ENCODE results near the gene SNX15. TPM values are rescaled to one million over a fixed set of nuclear protein-coding genes. Genes with fewer than 3 reads are reported as not detected.

Gene SNX15
- total and polyA plus RNA-seq, 4 donors: 16.2 to 28.4 (median 18.9) TPM

DNA sequence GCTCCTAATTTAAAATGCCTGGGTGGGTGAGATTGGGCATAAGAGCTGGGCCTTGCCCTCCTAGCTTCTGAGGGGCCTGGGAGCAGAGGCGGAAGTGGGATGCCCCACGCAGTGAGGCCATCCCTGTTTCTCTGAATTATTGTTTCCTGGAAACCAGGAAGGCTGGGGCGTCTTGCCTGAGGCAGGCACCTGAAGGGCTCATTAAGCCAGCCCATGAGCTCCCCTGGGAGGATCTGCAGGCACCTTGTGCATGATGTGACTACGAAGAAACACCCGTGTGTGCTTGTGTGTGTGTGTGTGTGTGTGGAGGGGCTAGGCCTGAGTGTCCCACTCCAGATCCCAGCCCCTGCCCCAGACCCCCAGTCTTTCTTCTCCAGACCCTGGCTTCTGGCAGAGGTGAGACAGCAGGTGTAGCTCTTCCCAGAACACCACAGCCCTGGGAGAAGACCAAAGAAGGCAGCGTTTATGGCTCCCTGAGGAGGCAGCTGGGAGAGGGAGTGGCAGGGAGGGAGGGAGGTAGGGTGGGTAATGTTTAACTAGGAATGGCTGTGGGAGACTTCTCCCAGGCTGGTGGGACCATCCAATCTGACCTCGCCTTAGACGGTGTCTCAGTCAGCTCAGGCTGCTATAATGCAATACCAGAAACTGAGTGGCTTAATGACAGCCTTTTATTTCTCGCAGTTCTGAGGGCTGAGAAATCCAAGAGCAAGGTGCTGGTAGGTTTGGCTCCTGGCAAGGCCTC is 28.4 kb upstream of the SNX15 start:
- Histone ChIP-seq H3K4me3 (no peak overlapping the region), H3K9ac (ENCODE audit: insufficient read depth in 1 of 2, low read length in 2 of 2) (no peak overlapping the region), H3K9me3 (ENCODE audit: control insufficient read depth in 4 of 4, insufficient read depth in 3 of 4, low read length in 3 of 4) (no peaks in the 10 kb centered on the region), H3K4me1 (ENCODE audit: control insufficient read depth in 5 of 5, insufficient read depth in 5 of 5, low read length in 5 of 5) (peaks cover 0 to 12% (median 0%) of the 10 kb centered on the region in 5 donors), H3K36me3 (ENCODE audit: control insufficient read depth in 4 of 4, insufficient read depth in 4 of 4, low read length in 4 of 4) (peaks cover 0 to 2% (median 0%) of the 10 kb centered on the region in 4 donors), H3K27ac (ENCODE audit: low read depth in 1 of 2, low read length in 1 of 2) (no peak overlapping the region), H3K27me3 (ENCODE audit: control insufficient read depth in 3 of 3, insufficient read depth in 3 of 3, low read length in 2 of 3) (no peaks in the 10 kb centered on the region)
- DNase-seq (no peak), ATAC-seq (ENCODE audit: insufficient read depth, low FRiP score) (no peak)
- TF ChIP-seq CTCF (IDR thresholded peaks at IDR 0.05; ENCODE audit: control extremely low read depth, extremely low read depth): no peak
- WGBS, 2 donors: 79 to 81% methylated on average over 9 of the region's 9 CpGs

DNA sequence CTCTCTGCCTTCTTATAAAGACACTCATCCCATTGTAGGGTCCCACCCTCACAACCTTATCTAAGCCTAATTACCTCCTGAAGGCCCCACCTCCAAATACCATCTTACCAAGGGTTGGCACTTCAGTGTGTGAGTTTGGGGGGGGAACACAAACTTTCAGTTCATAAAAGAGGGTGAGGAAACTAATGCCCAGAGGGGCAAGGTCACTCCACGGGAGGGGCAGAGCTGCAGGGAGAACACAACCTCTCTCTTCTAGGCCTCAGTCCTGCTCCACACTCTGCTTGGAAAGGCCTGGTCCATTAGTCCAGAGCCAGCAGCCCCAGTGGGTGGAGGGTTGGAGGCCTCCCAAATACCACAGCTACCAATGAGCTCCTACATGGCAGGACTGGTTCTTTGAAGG is 27.8 kb upstream of the SNX15 start:
- Histone ChIP-seq H3K36me3 (ENCODE audit: control insufficient read depth in 4 of 4, insufficient read depth in 4 of 4, low read length in 4 of 4) (no peaks in the 10 kb centered on the region), H3K9ac (ENCODE audit: insufficient read depth in 1 of 2, low read length in 2 of 2) (no peak overlapping the region)
- ATAC-seq (ENCODE audit: insufficient read depth, low FRiP score): no peak

DNA sequence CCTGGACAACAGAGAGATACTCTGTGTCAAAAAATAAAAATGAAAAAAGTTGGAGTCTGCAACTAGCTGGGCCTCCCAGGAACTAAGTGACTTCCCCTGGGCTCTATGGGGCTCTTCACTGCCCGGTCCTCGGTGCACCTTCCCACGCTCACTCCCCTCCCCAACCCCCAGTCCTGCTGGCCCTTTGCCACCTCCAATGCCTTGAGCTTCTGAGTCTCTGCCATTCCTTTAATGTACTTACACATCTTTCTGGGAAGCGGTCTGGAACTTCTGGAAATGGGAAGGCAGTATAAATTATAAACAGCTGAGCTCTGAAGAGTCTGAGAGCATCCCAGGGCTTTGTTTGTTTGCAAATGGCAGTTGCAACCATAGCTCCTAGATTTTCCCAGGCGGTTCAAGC is 24.5 kb upstream of the SNX15 start:
- Histone ChIP-seq H3K27ac (ENCODE audit: low read depth in 1 of 2, low read length in 1 of 2) (no peak overlapping the region), H3K27me3 (ENCODE audit: control insufficient read depth in 3 of 3, insufficient read depth in 3 of 3, low read length in 2 of 3) (no peaks in the 10 kb centered on the region), H3K4me3 (no peak overlapping the region), H3K4me1 (ENCODE audit: control insufficient read depth in 5 of 5, insufficient read depth in 5 of 5, low read length in 5 of 5) (no peaks in the 10 kb centered on the region), H3K9ac (ENCODE audit: insufficient read depth in 1 of 2, low read length in 2 of 2) (no peak overlapping the region), H3K36me3 (ENCODE audit: control insufficient read depth in 4 of 4, insufficient read depth in 4 of 4, low read length in 4 of 4) (no peaks in the 10 kb centered on the region), H3K9me3 (ENCODE audit: control insufficient read depth in 4 of 4, insufficient read depth in 3 of 4, low read length in 3 of 4) (no peaks in the 10 kb centered on the region)
- 71 to 85% methylated on average over 5 of the region's 5 CpGs for WGBS, 2 donors
- ATAC-seq (ENCODE audit: insufficient read depth, low FRiP score) (no peak), DNase-seq (peak in 1 of 3 donors; percentile 20)
- TF ChIP-seq CTCF (IDR thresholded peaks at IDR 0.05; ENCODE audit: control extremely low read depth, extremely low read depth): no peak

More for the DNA sequence above, 27.8 kb upstream of the SNX15 start:
- Histone ChIP-seq H3K9me3 (ENCODE audit: control insufficient read depth in 4 of 4, insufficient read depth in 3 of 4, low read length in 3 of 4) (no peaks in the 10 kb centered on the region), H3K27ac (ENCODE audit: low read depth in 1 of 2, low read length in 1 of 2) (no peak overlapping the region), H3K4me1 (ENCODE audit: control insufficient read depth in 5 of 5, insufficient read depth in 5 of 5, low read length in 5 of 5) (peaks cover 0 to 12% (median 0%) of the 10 kb centered on the region in 5 donors), H3K27me3 (ENCODE audit: control insufficient read depth in 3 of 3, insufficient read depth in 3 of 3, low read length in 2 of 3) (no peaks in the 10 kb centered on the region), H3K4me3 (no peak overlapping the region)
- no peak for DNase-seq
- 80 to 100% methylated on average over 1 of the region's 1 CpG for WGBS, 2 donors
- no peak for TF ChIP-seq CTCF (IDR thresholded peaks at IDR 0.05; ENCODE audit: control extremely low read depth, extremely low read depth)

Data from lung (tissue), 12 donors.